H54 (cell line): Measurements from ENCODE around the gene SCN5A.

Experiments used
- DNase-seq: peaks from one replicate; pipeline ENCODE4 v3.0.0; 2011; ENCODE audit warnings: low spot score, mixed read lengths; ENCODE audit not compliant: insufficient read length
- FAIRE-seq: peaks from 3 replicates; lab custom pipeline; 2011; peaks lifted over from hg19 to GRCh38; lab: Jason Lieb, UNC
- POLR2A ChIP-seq: IDR thresholded peaks from 2 replicates; pipeline ENCODE4 v1.6.1; 2011; ENCODE audit warnings: low read depth, mild to moderate bottlenecking, low read length

SCN5A gene

GRCh38 chr3:38643090-38643489 is 6.4 kb downstream of the SCN5A start:
- DNase-seq (no peak), FAIRE-seq (no peak)
- TF ChIP-seq POLR2A = no peak

GRCh38 chr3:38641461-38642110 is 7.9 kb downstream of the SCN5A start:
- DNase-seq (no peak), FAIRE-seq (no peak)
- TF ChIP-seq POLR2A = no peak

- FAIRE-seq (no peak), DNase-seq (no peak)
- TF ChIP-seq POLR2A = no peak
Observed at GRCh38 chr3:38640661-38641452, 8.6 kb downstream of the SCN5A start.

GRCh38 chr3:38638354-38638753 is 11.1 kb downstream of the SCN5A start:
- DNase-seq = no peak
- FAIRE-seq = no peak
- no peak for TF ChIP-seq POLR2A

GRCh38 chr3:38637906-38638305 is 11.6 kb downstream of the SCN5A start:
- no peak for TF ChIP-seq POLR2A
- no peak for FAIRE-seq
- no peak for DNase-seq

GRCh38 chr3:38636881-38637280 is 12.6 kb downstream of the SCN5A start:
- FAIRE-seq (no peak), DNase-seq (no peak)
- TF ChIP-seq POLR2A = no peak

GRCh38 chr3:38636464-38636863 is 13.0 kb downstream of the SCN5A start:
- DNase-seq (no peak), FAIRE-seq (no peak)
- TF ChIP-seq POLR2A = no peak

- DNase-seq (peak; percentile 56), FAIRE-seq (no peak)
- TF ChIP-seq POLR2A = no peak
Observed at GRCh38 chr3:38634111-38634510, 15.4 kb downstream of the SCN5A start.

GRCh38 chr3:38632989-38633388 is 16.5 kb downstream of the SCN5A start:
- no peak for DNase-seq
- FAIRE-seq = no peak
- no peak for TF ChIP-seq POLR2A

GRCh38 chr3:38630606-38631005 is 18.9 kb downstream of the SCN5A start:
- no peak for FAIRE-seq
- no peak for TF ChIP-seq POLR2A
- DNase-seq = no peak

GRCh38 chr3:38630070-38630469 is 19.4 kb downstream of the SCN5A start:
- no peak for DNase-seq
- no peak for TF ChIP-seq POLR2A
- no peak for FAIRE-seq

GRCh38 chr3:38628835-38629234 is 20.7 kb downstream of the SCN5A start:
- FAIRE-seq (no peak), DNase-seq (no peak)
- no peak for TF ChIP-seq POLR2A

- peak; percentile 63 for DNase-seq
- FAIRE-seq = no peak
- TF ChIP-seq POLR2A = no peak
Observed at GRCh38 chr3:38627956-38628355, 21.5 kb downstream of the SCN5A start.

GRCh38 chr3:38626171-38626570 is 23.3 kb downstream of the SCN5A start:
- no peak for DNase-seq
- TF ChIP-seq POLR2A = no peak
- FAIRE-seq = no peak

GRCh38 chr3:38623539-38623938 is 25.9 kb downstream of the SCN5A start:
- no peak for FAIRE-seq

GRCh38 chr3:38622336-38622735 is 27.2 kb downstream of the SCN5A start:
- FAIRE-seq = no peak
- TF ChIP-seq POLR2A = no peak
- no peak for DNase-seq

More at GRCh38 chr3:38623539-38623938, 25.9 kb downstream of the SCN5A start:
- no peak for TF ChIP-seq POLR2A
- no peak for DNase-seq
